ENCODE measurements around the gene SCD.
"Not testable (repeated sequence)": the region's sequence is repeated elsewhere in the genome, so short reads cannot be mapped to it uniquely, and the experiment has no call there.

The SCD gene

GRCh38 chr10:100364175-100364574, 17.1 kb downstream of the SCD start:
- Histone ChIP-seq H3K9me3 (ENCODE audit: insufficient read depth, low read depth, low read length) (no peaks in the 10 kb centered on the region), H3K36me3 (ENCODE audit: insufficient read depth, low read length) (peaks cover 57% of the 10 kb centered on the region), H3K4me1 (ENCODE audit: insufficient read depth, low read length) (peaks cover 7% of the 10 kb centered on the region; the same call in 1 of the 2 replicates), H3K27me3 (ENCODE audit: insufficient read depth, low read length) (no peaks in the 10 kb centered on the region), H3K9ac (ENCODE audit: low read depth, low read length) (no peak overlapping the region), H3K4me3 (ENCODE audit: low read length) (no peak overlapping the region), H3K27ac (ENCODE audit: low read depth, low read length) (no peak overlapping the region)
- 95% methylated on average over 3 of the region's 3 CpGs for WGBS

DNA sequence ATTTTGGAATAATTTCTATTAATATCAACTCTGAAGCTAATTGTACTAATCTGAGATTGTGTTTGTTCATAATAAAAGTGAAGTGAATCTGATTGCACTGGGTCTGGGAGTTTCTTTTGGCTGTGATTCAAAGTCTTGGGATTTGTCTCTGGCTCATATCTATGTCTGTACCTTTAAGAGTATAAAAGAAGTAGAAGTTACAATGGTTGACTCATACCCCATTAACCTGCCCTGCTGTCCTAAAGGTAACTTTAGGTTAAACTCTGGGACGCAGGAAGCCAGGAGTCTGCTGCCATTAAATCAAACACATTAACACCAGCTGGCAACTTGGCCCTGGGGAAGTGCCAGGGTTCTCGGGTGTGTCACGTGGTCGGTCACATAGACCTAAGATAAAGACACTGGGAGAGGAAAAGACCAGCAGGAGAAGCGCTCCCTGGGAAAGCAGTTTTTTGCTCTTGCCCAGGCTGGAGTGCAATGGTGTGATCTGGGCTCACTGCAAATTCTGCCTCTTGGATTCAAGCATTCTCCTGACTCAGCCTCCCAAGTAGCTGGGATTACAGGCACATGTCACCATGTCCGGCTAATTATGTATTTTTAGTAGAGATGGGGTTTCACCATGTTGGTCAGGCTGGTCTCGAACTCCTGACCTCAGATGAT, 17.8 kb downstream of the SCD start:
- H3K27ac ChIP-seq (ENCODE audit: low read depth, low read length): no peak overlapping the region
- no peak overlapping the region for H3K9ac ChIP-seq (ENCODE audit: low read depth, low read length)
- H3K9me3 ChIP-seq (ENCODE audit: insufficient read depth, low read depth, low read length): no peaks in the 10 kb centered on the region
- no peaks in the 10 kb centered on the region for H3K27me3 ChIP-seq (ENCODE audit: insufficient read depth, low read length)
- peaks cover 50% of the 10 kb centered on the region for H3K36me3 ChIP-seq (ENCODE audit: insufficient read depth, low read length)
- 74% methylated on average over 7 of the region's 7 CpGs for WGBS
- H3K4me3 ChIP-seq (ENCODE audit: low read length): no peak overlapping the region
- H3K4me1 ChIP-seq (ENCODE audit: insufficient read depth, low read length): peaks cover under 1% of the 10 kb centered on the region; the same call in 1 of the 2 replicates

GRCh38 chr10:100368721-100369120, 21.7 kb downstream of the SCD start:
- H3K27me3 ChIP-seq (ENCODE audit: insufficient read depth, low read length): no peaks in the 10 kb centered on the region
- no peaks in the 10 kb centered on the region for H3K9me3 ChIP-seq (ENCODE audit: insufficient read depth, low read depth, low read length)
- H3K36me3 ChIP-seq (ENCODE audit: insufficient read depth, low read length): peaks cover 11% of the 10 kb centered on the region
- no peak overlapping the region for H3K27ac ChIP-seq (ENCODE audit: low read depth, low read length)
- peaks cover 20% of the 10 kb centered on the region for H3K4me1 ChIP-seq (ENCODE audit: insufficient read depth, low read length)
- H3K4me3 ChIP-seq (ENCODE audit: low read length): no peak overlapping the region
- H3K9ac ChIP-seq (ENCODE audit: low read depth, low read length): no peak overlapping the region

DNA sequence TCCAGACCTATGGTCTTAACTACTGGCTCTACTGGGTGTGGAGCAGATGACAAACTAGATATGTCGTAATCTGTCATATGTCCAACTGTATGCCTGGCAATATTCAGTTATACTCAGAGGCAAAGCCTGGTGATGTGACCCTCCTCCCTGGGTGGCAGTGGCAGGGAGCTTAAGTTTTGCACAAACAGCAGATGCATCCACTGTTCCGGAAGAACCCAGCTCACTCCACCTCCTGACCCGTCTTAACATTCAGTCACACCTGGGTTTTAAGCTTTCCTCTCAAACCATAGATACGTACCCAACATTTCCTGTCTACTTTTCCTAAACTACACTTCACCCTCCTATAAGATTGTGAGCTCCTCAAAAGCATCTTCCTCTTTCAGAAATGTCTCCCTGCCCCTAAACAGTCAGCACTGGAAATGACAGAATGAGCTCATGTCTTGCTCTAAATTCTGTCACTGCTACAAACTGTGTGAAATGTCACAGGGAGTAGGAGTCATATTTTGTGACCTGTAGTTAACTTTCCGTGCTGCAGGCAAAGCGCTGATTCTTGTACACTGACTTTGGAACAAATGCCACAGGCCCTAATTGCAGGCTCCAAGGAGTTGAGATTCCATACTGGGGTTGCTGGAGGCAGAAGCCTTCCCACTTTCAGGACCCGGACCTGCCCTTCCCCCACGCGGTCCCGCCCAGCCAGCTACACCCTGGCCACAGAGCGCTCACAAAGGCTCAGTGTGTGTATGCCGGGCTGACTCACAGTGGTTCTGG, 23.9 kb downstream of the SCD start:
- H3K4me3 ChIP-seq (ENCODE audit: low read length): peak overlapping the region; percentile 23; the same call in 1 of the 2 replicates
- 41% methylated on average over 12 of the region's 12 CpGs for WGBS

GRCh38 chr10:100371482-100372027, 24.5 kb downstream of the SCD start:
- Histone ChIP-seq H3K4me1 (ENCODE audit: insufficient read depth, low read length) (peaks cover 20% of the 10 kb centered on the region), H3K9me3 (ENCODE audit: insufficient read depth, low read depth, low read length) (no peaks in the 10 kb centered on the region)

More for the DNA sequence above, 23.9 kb downstream of the SCD start:
- H3K27ac ChIP-seq (ENCODE audit: low read depth, low read length): peak overlapping the region; percentile 37; the same call in 1 of the 2 replicates
- peaks cover 20% of the 10 kb centered on the region for H3K4me1 ChIP-seq (ENCODE audit: insufficient read depth, low read length)
- H3K9ac ChIP-seq (ENCODE audit: low read depth, low read length): peak overlapping the region; percentile 3; the same call in 1 of the 2 replicates
- H3K27me3 ChIP-seq (ENCODE audit: insufficient read depth, low read length): no peaks in the 10 kb centered on the region
- no peaks in the 10 kb centered on the region for H3K36me3 ChIP-seq (ENCODE audit: insufficient read depth, low read length)
- H3K9me3 ChIP-seq (ENCODE audit: insufficient read depth, low read depth, low read length): no peaks in the 10 kb centered on the region

DNA sequence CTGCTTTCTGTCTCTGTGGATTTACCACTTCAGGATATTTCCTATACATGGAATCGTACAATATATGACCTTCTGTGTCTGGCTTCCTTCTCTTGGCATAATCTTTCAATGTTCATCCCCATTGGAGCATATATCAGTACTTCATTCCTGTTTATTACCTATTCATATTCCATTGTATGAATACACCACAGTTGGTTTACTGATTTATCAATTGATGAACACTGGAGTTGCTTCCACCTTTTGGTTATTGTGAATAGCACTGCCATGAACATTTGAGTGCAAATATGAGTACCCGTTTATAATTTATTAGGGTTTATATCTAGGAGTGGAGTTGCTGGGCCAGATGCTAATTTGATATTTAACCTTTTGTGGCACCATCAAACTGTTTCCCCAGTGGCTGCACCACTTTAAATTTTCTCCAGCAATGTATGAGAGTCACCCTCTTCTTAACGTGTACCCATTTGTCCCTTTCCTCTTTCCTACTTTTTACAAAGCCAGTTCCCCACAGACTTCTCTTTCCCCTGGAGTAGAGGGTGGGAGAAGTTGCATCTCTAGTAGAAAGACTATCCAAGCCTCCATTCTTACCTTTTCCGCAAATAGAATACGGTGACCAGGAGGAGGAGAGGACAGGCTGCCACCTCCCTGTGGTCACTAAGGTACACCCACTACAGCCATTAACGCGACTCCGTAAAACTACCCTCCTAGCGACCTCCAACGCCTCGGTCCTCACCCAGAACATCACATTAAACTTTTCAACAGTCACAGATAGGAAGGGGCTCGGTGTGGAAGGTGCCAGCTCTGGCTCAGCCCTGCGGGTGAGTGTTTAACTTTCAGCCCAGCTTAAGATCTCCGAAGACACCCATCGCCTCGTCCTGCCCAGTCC, 25.6 kb downstream of the SCD start:
- H3K4me1 ChIP-seq (ENCODE audit: insufficient read depth, low read length): peaks cover 20% of the 10 kb centered on the region
- no peaks in the 10 kb centered on the region for H3K9me3 ChIP-seq (ENCODE audit: insufficient read depth, low read depth, low read length)
- H3K9ac ChIP-seq (ENCODE audit: low read depth, low read length): peak overlapping the region; percentile 63; the same call in 1 of the 2 replicates
- peak overlapping the region; percentile 51 for H3K27ac ChIP-seq (ENCODE audit: low read depth, low read length)
- no peaks in the 10 kb centered on the region for H3K27me3 ChIP-seq (ENCODE audit: insufficient read depth, low read length)
- 15% methylated on average over 16 of the region's 16 CpGs for WGBS
- H3K4me3 ChIP-seq (ENCODE audit: low read length): peak overlapping the region; percentile 59
- no peaks in the 10 kb centered on the region for H3K36me3 ChIP-seq (ENCODE audit: insufficient read depth, low read length)

More at GRCh38 chr10:100371482-100372027, 24.5 kb downstream of the SCD start:
- no peak overlapping the region for H3K4me3 ChIP-seq (ENCODE audit: low read length)
- no peaks in the 10 kb centered on the region for H3K36me3 ChIP-seq (ENCODE audit: insufficient read depth, low read length)
- H3K27ac ChIP-seq (ENCODE audit: low read depth, low read length): 0 out of 2 replicates have a peak overlapping the region, but pooled peaks have one; percentile 1
- H3K27me3 ChIP-seq (ENCODE audit: insufficient read depth, low read length): no peaks in the 10 kb centered on the region
- 70% methylated on average over 7 of the region's 10 CpGs for WGBS
- H3K9ac ChIP-seq (ENCODE audit: low read depth, low read length): peak overlapping the region; percentile 42; the same call in 1 of the 2 replicates

GRCh38 chr10:100373298-100374199, 26.5 kb downstream of the SCD start:
- WGBS: under 1% methylated on average over 45 of the region's 45 CpGs
- Histone ChIP-seq H3K4me1 (ENCODE audit: insufficient read depth, low read length) (peaks cover 20% of the 10 kb centered on the region), H3K9me3 (ENCODE audit: insufficient read depth, low read depth, low read length) (no peaks in the 10 kb centered on the region), H3K27me3 (ENCODE audit: insufficient read depth, low read length) (no peaks in the 10 kb centered on the region), H3K27ac (ENCODE audit: low read depth, low read length) (peak overlapping the region; percentile 90), H3K36me3 (ENCODE audit: insufficient read depth, low read length) (no peaks in the 10 kb centered on the region), H3K4me3 (ENCODE audit: low read length) (peak overlapping the region; percentile 59), H3K9ac (ENCODE audit: low read depth, low read length) (peak overlapping the region; percentile 84)

DNA sequence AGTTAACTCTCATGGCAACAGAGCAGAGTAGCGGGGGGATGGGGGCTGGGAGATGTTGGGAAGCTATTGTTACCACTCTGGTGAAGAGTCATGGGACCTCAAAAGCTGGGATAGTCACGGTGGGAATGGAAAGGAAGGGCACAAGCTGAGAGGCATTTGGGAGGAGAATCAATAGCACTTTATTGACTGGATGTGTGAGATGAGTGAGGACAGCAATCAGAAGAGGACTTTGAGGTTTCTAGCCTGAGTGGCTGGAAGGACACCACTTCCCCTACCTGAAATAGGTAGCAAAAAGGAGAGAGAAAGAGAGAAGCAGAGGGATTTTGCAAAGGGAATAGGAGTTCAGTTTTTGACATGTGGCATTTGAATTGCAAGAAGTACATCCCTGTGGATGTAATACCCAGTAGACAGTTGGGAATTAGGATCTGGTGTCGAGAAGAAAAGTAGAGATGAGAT, 27.2 kb downstream of the SCD start:
- Histone ChIP-seq H3K4me1 (ENCODE audit: insufficient read depth, low read length) (peaks cover 20% of the 10 kb centered on the region), H3K9ac (ENCODE audit: low read depth, low read length) (peak overlapping the region; percentile 84), H3K36me3 (ENCODE audit: insufficient read depth, low read length) (no peaks in the 10 kb centered on the region), H3K27ac (ENCODE audit: low read depth, low read length) (peak overlapping the region; percentile 90), H3K27me3 (ENCODE audit: insufficient read depth, low read length) (no peaks in the 10 kb centered on the region), H3K4me3 (ENCODE audit: low read length) (peak overlapping the region; percentile 59), H3K9me3 (ENCODE audit: insufficient read depth, low read depth, low read length) (no peaks in the 10 kb centered on the region)
- WGBS: 26% methylated on average over 3 of the region's 3 CpGs

DNA sequence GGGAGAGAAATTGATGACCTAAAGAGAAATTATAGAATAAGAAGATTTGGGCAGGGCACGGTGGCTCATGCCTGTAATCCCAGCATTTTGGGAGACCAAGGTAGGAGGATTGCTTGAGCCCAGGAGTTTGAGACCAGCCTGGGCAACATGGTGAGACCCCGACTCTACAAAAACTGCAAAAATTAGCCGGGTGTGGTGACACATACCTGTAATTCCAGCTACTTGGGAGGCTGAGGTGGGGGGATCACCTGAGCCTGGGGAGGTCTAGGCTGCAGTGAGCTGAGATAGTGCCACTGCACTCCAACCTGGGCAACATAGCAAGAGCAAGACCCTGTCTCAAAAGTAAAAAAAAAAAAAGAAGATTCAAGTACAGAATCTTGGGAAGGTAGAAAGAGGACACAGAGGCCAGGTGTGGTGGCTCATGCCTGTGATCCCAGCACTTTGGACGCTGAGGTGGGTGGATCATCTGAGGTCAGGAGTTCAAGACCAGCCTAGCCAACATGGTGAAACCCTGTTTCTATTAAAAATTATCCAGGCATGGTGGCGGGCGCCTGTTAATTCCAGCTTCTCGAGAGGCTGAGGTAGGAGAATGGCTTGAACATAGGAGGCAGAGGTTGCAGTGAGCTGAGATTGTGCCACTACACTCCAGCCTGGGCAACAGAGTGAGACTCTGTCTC, 27.8 kb downstream of the SCD start:
- WGBS: 88% methylated on average over 7 of the region's 7 CpGs
- H3K4me3 ChIP-seq (ENCODE audit: low read length): peak overlapping the region; percentile 59
- H3K4me1 ChIP-seq (ENCODE audit: insufficient read depth, low read length): peaks cover 20% of the 10 kb centered on the region
- peak overlapping the region; percentile 84 for H3K9ac ChIP-seq (ENCODE audit: low read depth, low read length)
- not testable (repeated sequence) for H3K36me3 ChIP-seq (ENCODE audit: insufficient read depth, low read length); H3K9me3 ChIP-seq (ENCODE audit: insufficient read depth, low read depth, low read length); H3K27me3 ChIP-seq (ENCODE audit: insufficient read depth, low read length)
- H3K27ac ChIP-seq (ENCODE audit: low read depth, low read length): peak overlapping the region; percentile 90

All from HUES64 (cell line).